A673 (cell line): ENCODE data around the gene ADAM19.

Experiments used
- EZH2 ChIP-seq: fragments of 200-600 bp; sonication (generic); IDR thresholded peaks from 2 replicates; pipeline ENCODE4 v1.6.1; 2017; ENCODE audit warnings: borderline replicate concordance, low read depth, mild to moderate bottlenecking, mixed read lengths, antibody characterized with exemption, low read length; ENCODE audit not compliant: poor library complexity, severe bottlenecking
- TF ChIP-seq, protein P1 (sequence below): fragments of 300-800, 200-600 bp; sonication (generic); conservative IDR thresholded peaks from 2 replicates; pipeline ENCODE4 v1.5.1; 2017; ENCODE audit warnings: low read depth, mild to moderate bottlenecking, antibody characterized with exemption, low read length, moderate library complexity, mixed read lengths

DNA sequence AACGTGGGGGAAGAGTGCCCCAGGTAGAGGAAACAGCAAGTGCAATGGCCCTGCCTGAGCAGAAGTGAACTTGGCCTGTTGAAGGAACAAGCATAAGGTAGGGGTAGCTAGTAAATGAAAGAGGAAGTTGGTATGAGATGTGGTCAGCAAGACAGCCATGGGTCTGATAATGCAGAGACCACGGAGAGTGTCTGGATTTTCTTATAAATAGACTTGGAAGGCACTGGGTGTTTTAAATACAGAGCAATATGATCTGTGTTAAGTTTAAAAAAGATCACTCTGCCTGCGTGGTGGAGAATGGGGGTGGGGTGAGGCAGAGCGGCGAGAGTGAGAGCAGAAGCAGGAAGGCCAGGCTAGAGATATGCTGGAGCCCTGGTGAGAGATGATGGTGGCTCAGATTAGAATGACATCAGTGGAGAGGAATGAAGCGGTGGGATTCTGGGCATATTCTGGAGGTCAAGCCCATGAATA is 4.2 kb downstream of the ADAM19 start:
- TF ChIP-seq, protein P1, sequence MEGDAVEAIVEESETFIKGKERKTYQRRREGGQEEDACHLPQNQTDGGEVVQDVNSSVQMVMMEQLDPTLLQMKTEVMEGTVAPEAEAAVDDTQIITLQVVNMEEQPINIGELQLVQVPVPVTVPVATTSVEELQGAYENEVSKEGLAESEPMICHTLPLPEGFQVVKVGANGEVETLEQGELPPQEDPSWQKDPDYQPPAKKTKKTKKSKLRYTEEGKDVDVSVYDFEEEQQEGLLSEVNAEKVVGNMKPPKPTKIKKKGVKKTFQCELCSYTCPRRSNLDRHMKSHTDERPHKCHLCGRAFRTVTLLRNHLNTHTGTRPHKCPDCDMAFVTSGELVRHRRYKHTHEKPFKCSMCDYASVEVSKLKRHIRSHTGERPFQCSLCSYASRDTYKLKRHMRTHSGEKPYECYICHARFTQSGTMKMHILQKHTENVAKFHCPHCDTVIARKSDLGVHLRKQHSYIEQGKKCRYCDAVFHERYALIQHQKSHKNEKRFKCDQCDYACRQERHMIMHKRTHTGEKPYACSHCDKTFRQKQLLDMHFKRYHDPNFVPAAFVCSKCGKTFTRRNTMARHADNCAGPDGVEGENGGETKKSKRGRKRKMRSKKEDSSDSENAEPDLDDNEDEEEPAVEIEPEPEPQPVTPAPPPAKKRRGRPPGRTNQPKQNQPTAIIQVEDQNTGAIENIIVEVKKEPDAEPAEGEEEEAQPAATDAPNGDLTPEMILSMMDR, result no peak
- TF ChIP-seq EZH2, result no peak
